ENCODE results near the gene TIPRL. TPM values are rescaled to one million over a fixed set of nuclear protein-coding genes. Genes with fewer than 3 reads are reported as not detected.

TIPRL gene
- total and polyA plus RNA-seq, 9 of the 15 experiments (the other 6 are each of a cell fraction or from before 2014, with no cell fraction given): 41.4 to 90.2 (median 69.9) TPM

DNA sequence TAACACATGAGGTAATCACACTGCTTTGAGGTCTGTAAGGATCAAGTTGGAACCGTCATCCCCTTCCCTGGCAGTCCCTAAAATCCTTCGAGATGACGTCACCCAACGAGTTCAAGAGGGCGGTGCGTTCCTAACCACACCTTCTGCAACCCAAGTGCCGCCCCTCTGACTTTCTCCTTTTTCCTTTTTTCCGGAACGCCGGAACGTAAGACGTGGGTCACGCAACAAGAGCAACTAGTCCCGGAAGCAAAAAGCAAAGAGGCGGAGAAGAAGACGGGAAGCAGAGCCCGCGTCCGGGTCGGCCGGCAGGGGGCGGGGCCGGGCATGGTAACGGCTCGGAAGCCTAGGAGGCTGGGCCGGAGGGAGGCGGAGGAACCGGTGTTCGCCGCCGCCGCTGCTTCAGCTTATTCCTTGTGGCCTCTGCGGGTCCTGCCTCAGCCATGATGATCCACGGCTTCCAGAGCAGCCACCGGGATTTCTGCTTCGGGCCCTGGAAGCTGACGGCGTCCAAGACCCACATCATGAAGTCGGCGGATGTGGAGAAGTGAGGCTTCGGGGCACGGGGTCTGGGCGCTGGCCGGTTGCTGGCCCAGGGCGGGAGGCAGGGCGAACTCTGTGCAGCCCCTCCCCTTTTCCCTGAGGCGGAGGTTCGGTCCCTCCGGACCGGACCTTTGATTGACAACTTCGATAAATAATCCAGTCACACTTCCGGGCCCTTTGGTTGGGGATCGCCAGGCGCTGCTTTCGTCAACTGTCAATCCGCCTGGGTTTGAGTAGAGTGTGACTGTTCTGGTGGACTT is at the start of gene TIPRL (continued):
- TF ChIP-seq, protein P1, sequence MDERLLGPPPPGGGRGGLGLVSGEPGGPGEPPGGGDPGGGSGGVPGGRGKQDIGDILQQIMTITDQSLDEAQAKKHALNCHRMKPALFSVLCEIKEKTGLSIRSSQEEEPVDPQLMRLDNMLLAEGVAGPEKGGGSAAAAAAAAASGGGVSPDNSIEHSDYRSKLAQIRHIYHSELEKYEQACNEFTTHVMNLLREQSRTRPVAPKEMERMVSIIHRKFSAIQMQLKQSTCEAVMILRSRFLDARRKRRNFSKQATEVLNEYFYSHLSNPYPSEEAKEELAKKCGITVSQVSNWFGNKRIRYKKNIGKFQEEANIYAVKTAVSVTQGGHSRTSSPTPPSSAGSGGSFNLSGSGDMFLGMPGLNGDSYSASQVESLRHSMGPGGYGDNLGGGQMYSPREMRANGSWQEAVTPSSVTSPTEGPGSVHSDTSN (CRISPR knock-in tag; IDR thresholded peaks at IDR 0.05; ENCODE audit: low read depth): peak; percentile 48
- TF ChIP-seq, protein P1 (tag; conservative IDR thresholded peaks at IDR 0.05; ENCODE audit: low read depth): peak; percentile 94; the same call in 1 of the 2 replicates
- no peak for TF ChIP-seq FOS (IDR thresholded peaks at IDR 0.05; ENCODE audit: extremely low read depth, insufficient read length)
- peak; percentile 81 for TF ChIP-seq EGR1 (conservative IDR thresholded peaks at IDR 0.05)
- TF ChIP-seq KLF1 (tag; IDR thresholded peaks at IDR 0.05): peak; percentile 35; the same call in 1 of the 2 replicates
- TF ChIP-seq KLF10 (CRISPR knock-in tag; IDR thresholded peaks at IDR 0.05): no peak
- TF ChIP-seq, protein P2, sequence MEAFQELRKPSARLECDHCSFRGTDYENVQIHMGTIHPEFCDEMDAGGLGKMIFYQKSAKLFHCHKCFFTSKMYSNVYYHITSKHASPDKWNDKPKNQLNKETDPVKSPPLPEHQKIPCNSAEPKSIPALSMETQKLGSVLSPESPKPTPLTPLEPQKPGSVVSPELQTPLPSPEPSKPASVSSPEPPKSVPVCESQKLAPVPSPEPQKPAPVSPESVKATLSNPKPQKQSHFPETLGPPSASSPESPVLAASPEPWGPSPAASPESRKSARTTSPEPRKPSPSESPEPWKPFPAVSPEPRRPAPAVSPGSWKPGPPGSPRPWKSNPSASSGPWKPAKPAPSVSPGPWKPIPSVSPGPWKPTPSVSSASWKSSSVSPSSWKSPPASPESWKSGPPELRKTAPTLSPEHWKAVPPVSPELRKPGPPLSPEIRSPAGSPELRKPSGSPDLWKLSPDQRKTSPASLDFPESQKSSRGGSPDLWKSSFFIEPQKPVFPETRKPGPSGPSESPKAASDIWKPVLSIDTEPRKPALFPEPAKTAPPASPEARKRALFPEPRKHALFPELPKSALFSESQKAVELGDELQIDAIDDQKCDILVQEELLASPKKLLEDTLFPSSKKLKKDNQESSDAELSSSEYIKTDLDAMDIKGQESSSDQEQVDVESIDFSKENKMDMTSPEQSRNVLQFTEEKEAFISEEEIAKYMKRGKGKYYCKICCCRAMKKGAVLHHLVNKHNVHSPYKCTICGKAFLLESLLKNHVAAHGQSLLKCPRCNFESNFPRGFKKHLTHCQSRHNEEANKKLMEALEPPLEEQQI (IDR thresholded peaks at IDR 0.05): peak; percentile 66
- no peak for TF ChIP-seq KAT8 (IDR thresholded peaks at IDR 0.05; ENCODE audit: low read depth)
- TF ChIP-seq TGIF2 (CRISPR knock-in tag; IDR thresholded peaks at IDR 0.05): no peak
- peak; percentile 92 for TF ChIP-seq POLR2B (IDR thresholded peaks at IDR 0.05; ENCODE audit: low read depth, partially characterized antibody)
- TF ChIP-seq ZNF79 (CRISPR knock-in tag; IDR thresholded peaks at IDR 0.05; ENCODE audit: low read depth): no peak; the same call in 1 of the 2 replicates
- no peak for TF ChIP-seq IRF2 (CRISPR knock-in tag; IDR thresholded peaks at IDR 0.05)
- TF ChIP-seq ZKSCAN1 (IDR thresholded peaks at IDR 0.05; ENCODE audit: low read depth, low read length): no peak
- TF ChIP-seq ZBTB7A (IDR thresholded peaks at IDR 0.05; ENCODE audit: borderline replicate concordance, control insufficient read depth, low read depth, low read length): peak; percentile 49; the same call in 1 of the 2 replicates
- TF ChIP-seq CREBBP (IDR thresholded peaks at IDR 0.05; ENCODE audit: low read depth, low read length): no peak
- peak; percentile 47 for TF ChIP-seq LCOR (CRISPR knock-in tag; IDR thresholded peaks at IDR 0.05)
- TF ChIP-seq STAT5B (CRISPR knock-in tag; IDR thresholded peaks at IDR 0.05): no peak
- peak; percentile 40; the same call in 1 of the 2 replicates for TF ChIP-seq ZBTB9 (CRISPR knock-in tag; IDR thresholded peaks at IDR 0.05)
- no peak for TF ChIP-seq ZNF41 (CRISPR knock-in tag; conservative IDR thresholded peaks at IDR 0.05)
- TF ChIP-seq ZNF717 (CRISPR knock-in tag; IDR thresholded peaks at IDR 0.05): no peak
- peak; percentile 60; the same call in 1 of the 2 replicates for TF ChIP-seq ARID1B (IDR thresholded peaks at IDR 0.05)
- TF ChIP-seq TOE1 (IDR thresholded peaks at IDR 0.05; ENCODE audit: borderline replicate concordance): peak; percentile 67; the same call in 1 of the 2 replicates
- no peak for TF ChIP-seq TOE1 (CRISPR knock-in tag; IDR thresholded peaks at IDR 0.05; ENCODE audit: borderline replicate concordance, low read depth)
- peak; percentile 84 for TF ChIP-seq FOSL1 (tag; conservative IDR thresholded peaks at IDR 0.05)
